Measurements from ENCODE around the gene LNX1.

DNA sequence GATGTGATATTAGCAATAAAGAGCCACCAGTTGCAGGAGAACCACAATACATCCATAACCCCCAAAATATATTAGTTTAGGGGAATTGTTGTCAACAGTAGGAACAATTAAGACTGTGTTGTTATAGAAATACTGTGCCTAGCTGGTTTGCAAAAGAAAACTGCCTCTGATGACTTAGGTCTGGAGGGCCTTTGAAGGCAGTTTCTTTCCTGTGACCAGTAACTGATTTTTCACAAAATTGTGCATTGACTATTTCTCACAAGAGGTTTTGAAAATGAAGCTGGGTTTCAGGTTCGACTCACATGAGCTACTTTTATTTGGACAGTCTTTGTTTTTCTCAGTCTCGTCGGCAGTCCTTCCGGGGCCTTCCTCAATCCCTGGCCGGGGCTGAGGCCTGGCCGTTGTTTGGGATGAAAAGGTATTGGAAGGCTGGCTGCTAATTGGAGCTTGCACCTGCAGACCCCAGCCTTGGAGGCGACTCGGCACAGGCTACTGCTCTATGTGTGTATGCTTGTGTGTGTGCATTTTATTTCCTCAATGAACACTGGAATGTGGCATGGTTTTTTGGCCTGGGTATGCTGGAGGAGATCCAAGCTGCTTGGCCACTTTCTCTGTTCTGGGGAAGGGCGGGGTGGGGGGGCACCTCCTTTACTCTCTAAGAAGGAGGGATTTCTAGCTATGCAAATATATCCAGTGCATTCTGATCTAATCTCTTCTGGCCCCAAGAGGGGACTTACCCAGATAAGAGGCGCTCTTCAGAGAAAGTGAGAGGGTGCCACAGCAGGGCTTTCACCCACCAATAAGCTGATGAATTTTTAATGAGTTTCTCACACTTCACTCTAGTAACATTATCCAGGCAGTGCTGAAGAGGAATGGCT is 49.5 kb upstream of the LNX1 start:
- TF ChIP-seq, protein P1, sequence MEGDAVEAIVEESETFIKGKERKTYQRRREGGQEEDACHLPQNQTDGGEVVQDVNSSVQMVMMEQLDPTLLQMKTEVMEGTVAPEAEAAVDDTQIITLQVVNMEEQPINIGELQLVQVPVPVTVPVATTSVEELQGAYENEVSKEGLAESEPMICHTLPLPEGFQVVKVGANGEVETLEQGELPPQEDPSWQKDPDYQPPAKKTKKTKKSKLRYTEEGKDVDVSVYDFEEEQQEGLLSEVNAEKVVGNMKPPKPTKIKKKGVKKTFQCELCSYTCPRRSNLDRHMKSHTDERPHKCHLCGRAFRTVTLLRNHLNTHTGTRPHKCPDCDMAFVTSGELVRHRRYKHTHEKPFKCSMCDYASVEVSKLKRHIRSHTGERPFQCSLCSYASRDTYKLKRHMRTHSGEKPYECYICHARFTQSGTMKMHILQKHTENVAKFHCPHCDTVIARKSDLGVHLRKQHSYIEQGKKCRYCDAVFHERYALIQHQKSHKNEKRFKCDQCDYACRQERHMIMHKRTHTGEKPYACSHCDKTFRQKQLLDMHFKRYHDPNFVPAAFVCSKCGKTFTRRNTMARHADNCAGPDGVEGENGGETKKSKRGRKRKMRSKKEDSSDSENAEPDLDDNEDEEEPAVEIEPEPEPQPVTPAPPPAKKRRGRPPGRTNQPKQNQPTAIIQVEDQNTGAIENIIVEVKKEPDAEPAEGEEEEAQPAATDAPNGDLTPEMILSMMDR (IDR thresholded peaks at IDR 0.05; ENCODE audit: insufficient read depth, low read depth, low read length) = no peak
- TF ChIP-seq EZH2 (IDR thresholded peaks at IDR 0.05; ENCODE audit: insufficient read depth, low read length) = no peak
